Measurements from ENCODE around the gene LINGO1. TPM values are rescaled to one million over a fixed set of nuclear protein-coding genes. Genes with fewer than 3 reads are reported as not detected.

Gene LINGO1
- total and polyA plus RNA-seq, 9 of the 15 experiments (the other 6 are each of a cell fraction or from before 2014, with no cell fraction given), result 0.07 to 15.3 (median 2.1) TPM

DNA sequence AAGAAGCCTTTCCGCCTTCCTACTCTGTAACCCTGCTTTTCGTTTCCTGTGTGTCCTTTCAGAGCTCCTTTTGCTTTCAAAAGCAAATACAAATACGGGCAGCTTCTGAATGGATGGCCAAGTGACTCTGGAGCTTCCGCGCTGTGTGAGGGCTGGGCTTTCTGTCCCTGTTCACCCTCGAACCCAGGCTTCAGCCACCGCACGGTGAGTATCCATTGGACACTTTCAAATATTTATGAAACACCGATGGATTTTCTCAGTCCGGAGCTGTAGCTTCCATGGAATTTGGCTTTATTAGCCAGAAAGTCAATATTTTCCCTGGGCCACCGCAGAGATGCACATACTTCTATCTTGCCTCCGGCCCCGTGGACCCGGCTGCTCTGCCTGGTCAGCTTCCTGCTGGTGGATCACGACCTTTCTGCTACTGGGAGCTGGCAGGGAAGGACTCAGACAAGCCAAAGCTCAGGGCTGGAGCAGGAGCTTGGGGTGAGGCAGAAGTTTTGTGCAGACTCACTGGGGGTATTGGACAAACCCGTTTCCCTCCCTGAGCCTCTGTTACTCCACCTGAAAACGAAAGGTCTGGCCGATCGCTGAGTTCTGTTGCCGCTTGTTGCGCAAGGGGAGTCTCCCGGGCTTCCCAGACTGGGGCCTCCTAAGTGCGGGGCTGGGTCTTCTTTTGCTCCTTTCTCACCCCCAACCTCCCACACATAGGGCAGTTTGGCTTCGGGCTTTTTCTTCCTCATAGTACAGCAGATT is 63.6 kb downstream of the LINGO1 start:
- no TSS peak for BruUV-seq (replicated peaks)
- peak overlapping the region; percentile 52 to 83; a peak in 3 of 4 replicates for H3K9ac ChIP-seq (ENCODE audit: insufficient read depth in 1 of 2, low read depth in 2 of 2, low read length in 2 of 2)
- CTCF ChIA-PET (ENCODE audit: low intra/inter-chr PET ratio), result no interaction called here
- no peaks in the 10 kb centered on the region for H3K9me1 ChIP-seq (ENCODE audit: control insufficient read depth, insufficient read depth, low read length)
- H4K20me1 ChIP-seq (replicated peaks; ENCODE audit: control insufficient read depth, insufficient read depth, low read length), result no peaks in the 10 kb centered on the region
- peak in 3 of 4 experiments; percentile 34 to 46 (median 41) for DNase-seq (ENCODE audit: extremely low read depth in 1 of 4, low spot score in 3 of 4)
- peak overlapping the region; percentile 74; the same call in 2 of the 3 replicates for H3K27ac ChIP-seq (ENCODE audit: extremely low read depth, low read depth, low read length)
- ATAC-seq, result peak; percentile 68
- H3K4me2 ChIP-seq (ENCODE audit: insufficient read depth, low read length), result peak overlapping the region; percentile 67
- H3K4me3 ChIP-seq, result no peak overlapping the region
- FAIRE-seq, result peak; percentile 78
- no peaks in the 10 kb centered on the region for H3K36me3 ChIP-seq (ENCODE audit: control insufficient read depth, insufficient read depth, low read length)
- no peaks in the 10 kb centered on the region for H3K79me2 ChIP-seq (ENCODE audit: control insufficient read depth, insufficient read depth, low read length)
- POLR2A ChIA-PET, result interaction anchor here (0.6 to 1.1 kb wide), 3 partner anchors 15 to 28 kb away, joined by 3 read pairs; no protein-coding TSS in a partner anchor
- H2AFZ ChIP-seq (ENCODE audit: low read depth, low read length), result peak overlapping the region; percentile 78
- no peaks in the 10 kb centered on the region for H3K9me3 ChIP-seq (replicated peaks; ENCODE audit: control insufficient read depth, insufficient read depth, low read depth, low read length)
- 43% methylated on average over 22 of the region's 24 CpGs for WGBS (ENCODE audit: insufficient coverage, low coverage, missing lambda C conversion rate)
- H3K27me3 ChIP-seq (ENCODE audit: control insufficient read depth in 2 of 2, insufficient read depth in 2 of 2, low read length in 2 of 2), result peaks cover 3 to 15% of the 10 kb centered on the region in 2 experiments; a peak in 4 of 5 replicates
- in situ Hi-C loops (cut with MboI) (no loop called here), intact Hi-C loops (cut with micrococcal nuclease) (no loop called here)
- peaks cover 11 to 14% of the 10 kb centered on the region in 2 experiments for H3K4me1 ChIP-seq (replicated peaks in 1 of 2; ENCODE audit: control insufficient read depth in 2 of 2, insufficient read depth in 2 of 2, low read length in 2 of 2)
- TF ChIP-seq HMG20A (CRISPR knock-in tag; conservative IDR thresholded peaks at IDR 0.05) (no peak), SMAD4 (CRISPR knock-in tag; conservative IDR thresholded peaks at IDR 0.05) (peak; percentile 52), ZNF175 (CRISPR knock-in tag; IDR thresholded peaks at IDR 0.05; ENCODE audit: low read depth) (peak; percentile 79; the same call in 1 of the 2 replicates), CEBPG (CRISPR knock-in tag; IDR thresholded peaks at IDR 0.05) (peak; percentile 81), CEBPG (tag; conservative IDR thresholded peaks at IDR 0.05 in 1 of 2, IDR thresholded peaks at IDR 0.05 in 1 of 2) (peak; percentile 94 to 95), NFXL1 (CRISPR knock-in tag; IDR thresholded peaks at IDR 0.05) (no peak), ZBTB1 (CRISPR knock-in tag; IDR thresholded peaks at IDR 0.05; ENCODE audit: borderline replicate concordance, low read depth) (no peak), CBX8 (IDR thresholded peaks at IDR 0.05; ENCODE audit: borderline replicate concordance, extremely low read depth, low read depth, low read length, poor library complexity, severe bottlenecking) (no peak), RBFOX2 (IDR thresholded peaks at IDR 0.05; ENCODE audit: low read depth, low read length) (peak; percentile 26; the same call in 1 of the 2 replicates), ZNF589 (CRISPR knock-in tag; IDR thresholded peaks at IDR 0.05; ENCODE audit: low read depth) (peak; percentile 70; the same call in 1 of the 2 replicates), CEBPB (tag; IDR thresholded peaks at IDR 0.05) (peak; percentile 99), EP400 (IDR thresholded peaks at IDR 0.05) (no peak), MTA2 (IDR thresholded peaks at IDR 0.05; ENCODE audit: low read depth) (no peak)
- TF ChIP-seq, protein P1, sequence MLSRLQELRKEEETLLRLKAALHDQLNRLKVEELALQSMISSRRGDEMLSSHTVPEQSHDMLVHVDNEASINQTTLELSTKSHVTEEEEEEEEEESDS (CRISPR knock-in tag; IDR thresholded peaks at IDR 0.05), result no peak
- TF ChIP-seq, protein P2, sequence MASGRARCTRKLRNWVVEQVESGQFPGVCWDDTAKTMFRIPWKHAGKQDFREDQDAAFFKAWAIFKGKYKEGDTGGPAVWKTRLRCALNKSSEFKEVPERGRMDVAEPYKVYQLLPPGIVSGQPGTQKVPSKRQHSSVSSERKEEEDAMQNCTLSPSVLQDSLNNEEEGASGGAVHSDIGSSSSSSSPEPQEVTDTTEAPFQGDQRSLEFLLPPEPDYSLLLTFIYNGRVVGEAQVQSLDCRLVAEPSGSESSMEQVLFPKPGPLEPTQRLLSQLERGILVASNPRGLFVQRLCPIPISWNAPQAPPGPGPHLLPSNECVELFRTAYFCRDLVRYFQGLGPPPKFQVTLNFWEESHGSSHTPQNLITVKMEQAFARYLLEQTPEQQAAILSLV (tag; IDR thresholded peaks at IDR 0.05), result peak; percentile 65; the same call in 1 of the 2 replicates
